ENCODE results near the gene KCND3.

DNA sequence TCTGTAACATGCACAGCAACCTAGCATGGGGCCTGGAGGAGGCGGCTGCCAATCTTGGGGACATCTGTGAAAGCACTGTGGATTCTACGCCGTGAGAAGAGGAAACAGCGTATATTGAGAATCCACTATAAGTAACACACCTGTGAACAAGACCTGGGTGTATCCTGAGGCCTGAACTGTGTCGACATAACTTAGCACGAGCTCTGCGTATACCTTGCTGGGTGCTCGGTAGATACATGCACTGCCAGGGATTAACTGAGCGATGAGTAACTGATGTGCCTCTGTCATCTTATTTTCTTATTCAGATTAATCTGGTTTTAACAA, 175.2 kb downstream of the KCND3 start:
- no peak for TF ChIP-seq CTCF (conservative IDR thresholded peaks at IDR 0.05)
- no peak for TF ChIP-seq EZH2 (IDR thresholded peaks at IDR 0.05; ENCODE audit: low read depth)

Data from PC-9 (cell line).